Articular chondrocyte of knee joint (primary cell): ENCODE measurements around the gene NOSTRIN. TPM values are rescaled to one million over a fixed set of nuclear protein-coding genes. Genes with fewer than 3 reads are reported as not detected.

ENCODE experiments used
- total RNA-seq: library from RNA; depleted of rRNA; stranded (reverse); fragments of >200 nt; gene quantifications from 2 replicates; pipeline ENCODE4 v1.2.3, GENCODE V29; 2012

Gene NOSTRIN, protein sequence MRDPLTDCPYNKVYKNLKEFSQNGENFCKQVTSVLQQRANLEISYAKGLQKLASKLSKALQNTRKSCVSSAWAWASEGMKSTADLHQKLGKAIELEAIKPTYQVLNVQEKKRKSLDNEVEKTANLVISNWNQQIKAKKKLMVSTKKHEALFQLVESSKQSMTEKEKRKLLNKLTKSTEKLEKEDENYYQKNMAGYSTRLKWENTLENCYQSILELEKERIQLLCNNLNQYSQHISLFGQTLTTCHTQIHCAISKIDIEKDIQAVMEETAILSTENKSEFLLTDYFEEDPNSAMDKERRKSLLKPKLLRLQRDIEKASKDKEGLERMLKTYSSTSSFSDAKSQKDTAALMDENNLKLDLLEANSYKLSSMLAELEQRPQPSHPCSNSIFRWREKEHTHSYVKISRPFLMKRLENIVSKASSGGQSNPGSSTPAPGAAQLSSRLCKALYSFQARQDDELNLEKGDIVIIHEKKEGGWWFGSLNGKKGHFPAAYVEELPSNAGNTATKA
- 1.4 and 1.5 TPM in 2 replicates for total RNA-seq

DNA sequence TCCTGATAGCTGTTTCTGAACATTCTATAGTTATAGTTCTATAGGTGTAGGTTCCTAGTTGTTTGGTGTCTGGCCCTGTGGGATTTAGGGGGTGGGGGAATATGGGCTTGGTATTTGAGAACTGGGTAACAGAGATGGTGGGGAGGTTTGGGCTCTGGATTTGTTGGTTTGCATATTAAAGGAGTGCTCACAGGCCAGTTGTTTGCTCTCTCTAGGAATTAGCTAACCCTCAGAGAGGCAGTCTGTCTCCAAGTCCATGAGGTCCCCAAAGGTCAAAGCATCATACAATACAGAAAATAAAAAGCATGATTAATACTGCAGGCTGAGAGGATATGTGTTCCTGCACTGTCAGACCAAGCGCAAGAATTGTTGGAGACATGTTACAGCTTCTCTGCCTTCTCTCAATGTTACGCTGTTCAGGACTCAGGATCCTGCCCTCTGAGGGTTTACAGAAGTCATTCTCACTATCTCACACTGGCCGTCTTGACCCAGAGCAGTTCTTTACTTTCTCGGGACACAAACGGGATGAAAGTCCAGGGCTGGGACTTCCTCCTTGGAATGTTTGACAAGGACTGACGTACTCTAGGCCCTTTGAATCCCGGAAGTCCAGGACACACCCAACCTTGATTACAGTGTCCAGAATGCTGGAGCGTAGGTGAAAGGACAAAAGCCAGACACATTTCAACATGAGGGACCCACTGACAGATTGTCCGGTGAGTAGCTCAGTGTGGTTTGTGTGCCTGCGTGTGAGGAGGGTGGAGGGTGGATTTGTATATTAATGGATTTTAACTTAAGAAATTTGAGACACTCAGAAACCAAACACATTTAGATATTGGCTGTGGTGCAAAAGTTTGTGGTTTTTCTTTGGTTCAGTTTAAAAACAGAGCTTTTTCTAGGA is at the start of gene NOSTRIN:
Gene NOSTRIN (plus strand): TSS at position 677 of the 898 bp plus-strand sequence. CDS start 10 bp downstream, at position 687.

DNA sequence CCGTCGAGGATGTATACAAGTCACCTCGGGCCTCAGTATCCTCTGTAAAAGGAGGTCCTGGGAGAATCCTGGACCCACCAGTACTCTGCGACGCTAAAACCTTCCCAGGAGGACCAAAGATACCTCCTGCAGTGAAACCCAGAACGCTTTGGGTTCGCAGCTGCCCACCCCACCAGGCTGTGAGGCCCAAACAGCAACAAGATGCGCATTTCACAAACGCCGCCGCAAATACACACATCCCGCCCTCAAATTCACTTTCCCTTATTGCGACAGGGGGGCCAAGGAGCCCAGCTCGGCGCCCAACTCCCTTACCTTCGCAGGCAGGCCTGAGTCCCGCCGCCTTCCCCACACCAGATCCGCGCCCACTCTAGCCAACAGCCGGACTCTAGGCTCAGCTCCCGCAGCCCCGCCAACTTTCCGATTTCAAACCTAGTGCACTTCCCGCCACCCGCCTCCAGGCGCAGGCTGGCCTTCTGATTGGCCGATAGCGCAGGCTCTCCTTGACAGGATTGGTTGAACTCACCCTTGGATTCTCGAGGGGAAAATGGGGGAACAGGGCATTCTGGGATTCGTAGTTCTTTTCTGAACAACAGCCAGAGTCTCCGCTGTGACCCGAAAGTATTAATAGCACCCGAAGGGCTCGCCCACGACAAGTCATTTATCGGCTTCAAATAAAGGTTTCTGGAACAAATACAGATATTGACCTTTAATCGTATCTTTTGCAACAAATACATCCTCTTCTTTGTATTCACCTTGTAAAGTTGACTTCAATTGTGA is 87.8 kb downstream of the NOSTRIN start, which contains the start of gene SPC25:
Gene SPC25 (minus strand): TSS at position 425 of the 777 bp plus-strand sequence. CDS start 911 bp downstream, outside the sequence.

GRCh38 chr2:168901003-168901402 is 98.6 kb downstream of the NOSTRIN start, which contains the start of gene G6PC2:
TSS of gene G6PC2 (plus strand) at chr2:168901291. CDS start at chr2:168901332, 41 bp downstream.

Other genes starting within 250 kb of the NOSTRIN start
- 3.7 and 4.9 TPM in 2 replicates for gene SPC25, start 87.8 kb downstream of the NOSTRIN start, total RNA-seq
- not detected in 2 replicates for gene G6PC2, start 98.7 kb downstream of the NOSTRIN start, total RNA-seq
- gene ABCB11, start 228.7 kb downstream of the NOSTRIN start, total RNA-seq = not detected in 2 replicates